Spleen (tissue), 11 donors: ENCODE results near the gene SYNPO. TPM values are rescaled to one million over a fixed set of nuclear protein-coding genes. Genes with fewer than 3 reads are reported as not detected.
A peak's percentile ranks its signal among the peaks of the same experiment; 100 is the strongest.

Experiments used
- DNase-seq: peaks from one replicate; pipeline ENCODE4 v3.0.0-alpha.2; 2020
- H3K27ac ChIP-seq, 8 donors: fragments of 200-600 bp; sonication (generic) in 7 of 8; 1 replicate in 4 of 8; 2 replicates in 4 of 8; pipeline versions ENCODE4 v1.5.0 to v1.8.0; 2016 to 2021; ENCODE audit warnings: inconsistent platforms in 4 of 8, mild to moderate bottlenecking in 4 of 8, moderate library complexity in 1 of 8
- H3K27me3 ChIP-seq, 7 donors: fragments of 200-600 bp; sonication (generic) in 6 of 7; replicated peaks in 1 of 7; 1 replicate in 4 of 7; 2 replicates in 3 of 7; pipeline versions ENCODE4 v1.5.0 to v1.8.0; 2016 to 2021; ENCODE audit warnings: inconsistent platforms in 3 of 7, mild to moderate bottlenecking in 1 of 7
- H3K36me3 ChIP-seq, 6 donors: fragments of 200-600 bp; sonication (generic) in 5 of 6; 1 replicate in 4 of 6; 2 replicates in 2 of 6; pipeline versions ENCODE4 v1.5.0 to v1.8.0; 2016 to 2021; ENCODE audit warnings: inconsistent platforms in 2 of 6
- H3K4me1 ChIP-seq, 6 donors: fragments of 200-600 bp; sonication (generic) in 5 of 6; 1 replicate in 3 of 6; 2 replicates in 3 of 6; pipeline versions ENCODE4 v1.5.0 to v1.8.0; 2016 to 2021; ENCODE audit warnings: inconsistent platforms in 3 of 6
- H3K4me3 ChIP-seq, 8 donors: fragments of 200-600 bp; sonication (generic) in 7 of 8; 1 replicate in 4 of 8; 2 replicates in 4 of 8; pipeline versions ENCODE4 v1.5.0 to v1.8.0; 2016 to 2021; ENCODE audit warnings: inconsistent platforms in 4 of 8, mild to moderate bottlenecking in 4 of 8, moderate library complexity in 2 of 8
- H3K9me3 ChIP-seq, 8 donors: fragments of 200-600 bp; sonication (generic) in 7 of 8; 1 replicate in 4 of 8; 2 replicates in 4 of 8; pipeline versions ENCODE4 v1.5.0 to v1.8.0; 2016 to 2021; ENCODE audit warnings: inconsistent platforms in 4 of 8
- POLR2A ChIP-seq, 3 donors: fragments of 450-650 bp; IDR thresholded peaks; one replicate each; pipeline ENCODE4 v1.5.1; 2017; ENCODE audit warnings: antibody characterized with exemption in 3 of 3, mild to moderate bottlenecking in 1 of 3
- POLR2AphosphoS5 ChIP-seq, 3 donors: sonication (generic); formaldehyde crosslinking; IDR thresholded peaks; one replicate each; pipeline ENCODE4 v1.5.1; 2017; ENCODE audit warnings: antibody characterized with exemption in 3 of 3
- WGBS, 5 donors: extraction: QIAGEN DNeasy Blood & Tissue Kit in 3 of 5; methylation state at CpG; one replicate each; pipeline versions ENCODE4 v1.1.5 to v1.1.7; 2013 to 2018; 5-methylcytosine and 5-hydroxymethylcytosine counted together
- intact Hi-C: fragments of 100-400 bp; cut with DNase I; formaldehyde crosslinking; loops from one replicate; pipeline ENCODE4 v1.15.0; 2023; ENCODE audit warnings: low total_unique reads
- polyA plus RNA-seq, 3 donors: library from polyadenylated mRNA; stranded (reverse); fragments of 200-250 nt; gene quantifications; one replicate each; pipeline ENCODE4 v1.2.1, GENCODE V29; 2013
- total RNA-seq, 7 donors: library from RNA; depleted of rRNA in 3 of 7; stranded (reverse); fragments of >200 nt in 3 of 7; fragmentation: NEBNext Ultra II Directional in 4 of 7; extraction: Animal tissue kit (Norgen Biotek cat#: 25700) in 4 of 7; gene quantifications; one replicate each; pipeline versions ENCODE4 v1.1.0 to v1.2.1, GENCODE V29; 2016 to 2021
- TF ChIP-seq, protein P1 (sequence below), 11 experiments: fragments of 200-600 bp in 7 of 11; fragments of 450-650 bp in 4 of 11; sonication (generic) in 4 of 11; IDR thresholded peaks in 8 of 11; conservative IDR thresholded peaks in 3 of 11; 1 replicate in 7 of 11; 2 replicates in 4 of 11; pipeline versions ENCODE4 v1.4.0 to v1.8.0; 2016 to 2021; ENCODE audit warnings: antibody characterized with exemption in 11 of 11, inconsistent platforms in 4 of 11, mild to moderate bottlenecking in 1 of 11
- donor health status: healthy with polysubstance abuse.
- donor health status: DM: no; HTN: no; CAD: no; lungs with moderate emphysema.
- donor health status: DM: no; HTN: no; CAD: no.
- donor health status: Bipolar disorder and iron deficiency.
- donor health status: healthy.
- donor health status: DM: no; HTN: no; CAD: no.
- donor health status: DM: yes; HTN: yes; CAD: no.

Gene SYNPO
- total and polyA plus RNA-seq, 10 donors = 6.9 to 133 (median 45.9) TPM

DNA sequence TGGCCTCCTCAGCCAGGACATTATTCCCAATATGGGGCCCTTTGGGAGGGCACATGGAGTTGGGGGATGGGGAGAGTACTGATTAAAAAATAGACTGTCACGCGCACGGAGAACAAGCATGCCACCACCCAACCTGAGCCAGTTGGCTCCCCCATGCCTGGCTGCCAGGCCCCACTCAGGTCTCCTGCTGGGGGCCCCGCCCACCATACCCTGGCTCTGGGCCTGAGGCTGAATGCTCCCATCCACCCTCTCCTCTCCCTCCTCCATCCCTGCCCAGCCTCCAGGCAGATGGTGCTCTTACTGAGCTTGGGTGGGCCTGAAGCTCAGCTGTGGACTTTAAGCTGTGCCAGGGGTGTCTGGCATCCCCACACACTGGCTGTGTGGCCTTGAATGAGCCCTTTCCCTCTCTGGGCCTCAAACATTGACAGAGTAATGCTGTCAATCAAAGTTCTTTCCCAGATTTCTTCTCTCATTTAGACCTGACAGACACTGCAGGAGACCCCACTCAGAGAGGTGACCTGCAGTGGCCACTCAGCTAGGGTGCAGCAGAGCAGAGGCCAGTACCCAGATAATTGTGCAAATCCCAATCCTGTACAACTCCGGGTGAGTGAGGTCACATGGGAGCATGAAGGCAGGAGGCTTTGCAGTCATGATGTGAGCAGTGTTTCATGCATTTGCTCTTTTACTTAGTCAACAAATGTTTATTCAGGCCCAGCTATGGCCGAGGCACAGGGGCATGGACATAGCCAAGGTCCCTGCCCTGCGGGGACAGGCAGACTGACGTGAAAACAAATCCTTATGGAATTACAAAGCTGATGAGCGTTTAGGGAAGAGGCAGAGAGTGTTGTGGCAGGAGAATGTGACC is 9.8 kb upstream of the SYNPO start:
- intact Hi-C loops = no loop called here
- TF ChIP-seq POLR2A (IDR thresholded peaks at IDR 0.05) = no peak
- TF ChIP-seq POLR2AphosphoS5 (IDR thresholded peaks at IDR 0.05) = no peak
- Histone ChIP-seq H3K27me3 (peaks cover 0 to 4% (median 0%) of the 10 kb centered on the region in 7 donors), H3K36me3 (peaks cover 0 to 13% (median 0%) of the 10 kb centered on the region in 6 donors), H3K4me3 (no peak overlapping the region), H3K9me3 (no peaks in the 10 kb centered on the region), H3K27ac (peak overlapping the region in 5 of 8 donors; percentile 2 to 70 (median 18)), H3K4me1 (peaks cover 15 to 80% (median 54%) of the 10 kb centered on the region in 6 donors)
- WGBS, 5 donors = 74 to 92% (median 84%) methylated on average over 8 to 9 of the region's 9 CpGs
- no peak for DNase-seq

DNA sequence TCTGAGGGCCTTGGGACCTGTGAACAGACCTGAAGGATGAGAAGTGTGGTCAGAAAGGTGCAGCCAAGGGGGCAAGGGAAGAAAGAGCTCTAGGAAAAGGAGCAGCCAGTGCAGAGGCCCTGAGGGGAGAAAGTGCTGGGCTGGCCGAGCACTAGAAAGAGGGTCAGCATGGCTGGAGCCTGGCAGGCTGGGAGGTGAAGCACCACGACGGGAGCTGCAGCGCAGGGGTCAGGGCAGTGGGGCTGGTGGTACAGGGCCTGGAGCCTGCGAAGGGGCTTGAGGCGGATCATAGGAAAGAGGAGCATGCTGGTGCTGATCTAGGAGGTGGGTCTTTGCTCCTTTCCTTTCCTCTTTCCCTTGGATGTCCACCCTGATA is 9.1 kb upstream of the SYNPO start:
- Histone ChIP-seq H3K36me3 (peaks cover 0 to 13% (median 0%) of the 10 kb centered on the region in 6 donors), H3K4me3 (no peak overlapping the region), H3K27me3 (no peaks in the 10 kb centered on the region), H3K27ac (peak overlapping the region in 3 of 8 donors; percentile 51 to 70 (median 55)), H3K9me3 (no peaks in the 10 kb centered on the region), H3K4me1 (peaks cover 21 to 80% (median 54%) of the 10 kb centered on the region in 6 donors)
- intact Hi-C loops = no loop called here
- WGBS, 5 donors = 85 to 95% (median 92%) methylated on average over 6 of the region's 6 CpGs
- TF ChIP-seq, protein P1, sequence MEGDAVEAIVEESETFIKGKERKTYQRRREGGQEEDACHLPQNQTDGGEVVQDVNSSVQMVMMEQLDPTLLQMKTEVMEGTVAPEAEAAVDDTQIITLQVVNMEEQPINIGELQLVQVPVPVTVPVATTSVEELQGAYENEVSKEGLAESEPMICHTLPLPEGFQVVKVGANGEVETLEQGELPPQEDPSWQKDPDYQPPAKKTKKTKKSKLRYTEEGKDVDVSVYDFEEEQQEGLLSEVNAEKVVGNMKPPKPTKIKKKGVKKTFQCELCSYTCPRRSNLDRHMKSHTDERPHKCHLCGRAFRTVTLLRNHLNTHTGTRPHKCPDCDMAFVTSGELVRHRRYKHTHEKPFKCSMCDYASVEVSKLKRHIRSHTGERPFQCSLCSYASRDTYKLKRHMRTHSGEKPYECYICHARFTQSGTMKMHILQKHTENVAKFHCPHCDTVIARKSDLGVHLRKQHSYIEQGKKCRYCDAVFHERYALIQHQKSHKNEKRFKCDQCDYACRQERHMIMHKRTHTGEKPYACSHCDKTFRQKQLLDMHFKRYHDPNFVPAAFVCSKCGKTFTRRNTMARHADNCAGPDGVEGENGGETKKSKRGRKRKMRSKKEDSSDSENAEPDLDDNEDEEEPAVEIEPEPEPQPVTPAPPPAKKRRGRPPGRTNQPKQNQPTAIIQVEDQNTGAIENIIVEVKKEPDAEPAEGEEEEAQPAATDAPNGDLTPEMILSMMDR (IDR thresholded peaks at IDR 0.05 in 8 of 11, conservative IDR thresholded peaks at IDR 0.05 in 3 of 11) = no peak
- TF ChIP-seq POLR2A (IDR thresholded peaks at IDR 0.05) (no peak), POLR2AphosphoS5 (IDR thresholded peaks at IDR 0.05) (peak in 1 of 3 donors; percentile 20)
- DNase-seq = no peak

DNA sequence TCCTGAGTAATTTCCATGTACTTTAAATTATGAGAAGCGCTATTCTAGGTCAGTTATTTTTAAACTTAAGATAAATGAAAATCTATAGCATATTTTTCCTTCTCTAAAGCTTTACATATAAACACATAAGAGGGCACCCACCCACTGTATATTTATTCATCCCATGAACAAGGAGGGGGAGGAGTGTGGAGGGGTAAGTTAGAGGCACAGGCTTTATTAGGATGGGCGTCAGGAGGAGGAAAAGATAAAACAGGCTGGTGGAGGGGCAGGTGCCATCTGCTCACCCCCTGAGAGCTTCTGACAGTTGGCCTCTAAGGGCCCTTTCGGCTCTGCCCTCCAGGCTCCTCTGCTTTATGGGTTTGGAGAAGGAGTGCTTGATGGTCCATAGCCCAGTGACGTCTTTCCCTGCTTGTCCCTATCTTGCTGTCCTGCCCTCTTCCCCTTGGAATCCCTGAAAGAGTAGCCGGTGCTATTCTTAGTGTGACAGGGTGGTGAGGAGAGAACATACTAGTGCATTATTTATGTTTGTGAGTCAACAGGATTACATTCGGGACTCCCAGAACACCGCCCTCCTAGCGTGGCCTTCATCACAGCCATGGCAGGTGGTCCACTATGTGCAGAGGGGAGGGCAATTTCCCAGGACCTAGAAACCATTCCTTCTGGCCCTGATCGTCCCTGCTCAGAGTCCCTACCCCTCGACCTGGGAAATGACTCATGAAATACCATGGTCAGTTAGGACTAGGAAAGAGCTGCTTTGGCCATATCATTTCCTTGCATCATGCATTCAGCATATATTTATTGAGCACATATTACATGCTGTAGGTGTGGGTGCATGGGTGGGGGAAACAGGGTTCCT is 7.9 kb upstream of the SYNPO start:
- Histone ChIP-seq H3K4me1 (peaks cover 12 to 80% (median 49%) of the 10 kb centered on the region in 6 donors), H3K27ac (peak overlapping the region in 5 of 8 donors; percentile 2 to 70 (median 51))

DNA sequence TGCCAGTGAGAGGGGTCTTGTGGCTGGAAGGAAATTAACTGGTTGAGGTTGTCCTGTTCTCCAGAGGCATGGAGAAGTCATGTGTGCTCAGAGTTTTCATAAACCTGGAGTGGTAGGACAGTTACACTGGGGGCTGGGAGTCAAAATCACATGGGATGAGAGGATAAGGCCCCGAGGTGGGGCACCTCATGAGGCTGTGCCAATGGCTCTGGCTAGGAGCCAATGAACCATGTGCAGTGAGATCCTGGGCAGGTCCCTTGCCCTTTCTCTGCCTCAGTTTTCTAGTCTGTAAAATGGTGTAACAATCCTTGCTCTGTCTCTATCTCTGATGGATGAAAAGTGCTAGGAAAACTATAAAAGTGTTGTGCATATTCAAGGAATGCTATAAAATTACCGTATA is 7.0 kb upstream of the SYNPO start:
- no peak for TF ChIP-seq POLR2AphosphoS5 (IDR thresholded peaks at IDR 0.05)
- TF ChIP-seq, protein P1 (IDR thresholded peaks at IDR 0.05 in 8 of 11, conservative IDR thresholded peaks at IDR 0.05 in 3 of 11) = no peak
- no peak for TF ChIP-seq POLR2A (IDR thresholded peaks at IDR 0.05)
- Histone ChIP-seq H3K9me3 (no peaks in the 10 kb centered on the region), H3K36me3 (peaks cover 0 to 13% (median 0%) of the 10 kb centered on the region in 6 donors), H3K4me3 (no peak overlapping the region), H3K27ac (peak overlapping the region in 4 of 8 donors; percentile 27 to 70 (median 53)), H3K4me1 (peaks cover 5 to 80% (median 49%) of the 10 kb centered on the region in 6 donors), H3K27me3 (no peaks in the 10 kb centered on the region)
- 64 to 86% (median 70%) methylated on average over 2 of the region's 2 CpGs for WGBS, 5 donors
- no peak for DNase-seq
- intact Hi-C loops = no loop called here

More for the DNA sequence above, 7.9 kb upstream of the SYNPO start:
- TF ChIP-seq POLR2A (IDR thresholded peaks at IDR 0.05) = no peak
- TF ChIP-seq POLR2AphosphoS5 (IDR thresholded peaks at IDR 0.05) = no peak
- TF ChIP-seq, protein P1 (IDR thresholded peaks at IDR 0.05 in 8 of 11, conservative IDR thresholded peaks at IDR 0.05 in 3 of 11) = no peak
- intact Hi-C loops = no loop called here
- no peaks in the 10 kb centered on the region for H3K27me3 ChIP-seq
- no peak for DNase-seq
- H3K4me3 ChIP-seq = no peak overlapping the region
- H3K36me3 ChIP-seq = peaks cover 0 to 13% (median 0%) of the 10 kb centered on the region in 6 donors
- no peaks in the 10 kb centered on the region for H3K9me3 ChIP-seq
- 51 to 75% (median 69%) methylated on average over 10 of the region's 10 CpGs for WGBS, 5 donors
